B cell (primary cell): Measurements from ENCODE around the gene BRME1.

ENCODE experiments used
- EZH2 ChIP-seq: IDR thresholded peaks from 2 replicates; pipeline ENCODE4 v1.6.1; 2012; ENCODE audit warnings: borderline replicate concordance, low read depth, mild to moderate bottlenecking, moderate library complexity, low read length; ENCODE audit not compliant: insufficient read depth, poor library complexity, severe bottlenecking
- TF ChIP-seq, protein P1 (sequence below): fragments of 200-600 bp; IDR thresholded peaks from one replicate; pipeline ENCODE4 v1.8.0; 2022; ENCODE audit warnings: antibody characterized with exemption, mild to moderate bottlenecking

DNA sequence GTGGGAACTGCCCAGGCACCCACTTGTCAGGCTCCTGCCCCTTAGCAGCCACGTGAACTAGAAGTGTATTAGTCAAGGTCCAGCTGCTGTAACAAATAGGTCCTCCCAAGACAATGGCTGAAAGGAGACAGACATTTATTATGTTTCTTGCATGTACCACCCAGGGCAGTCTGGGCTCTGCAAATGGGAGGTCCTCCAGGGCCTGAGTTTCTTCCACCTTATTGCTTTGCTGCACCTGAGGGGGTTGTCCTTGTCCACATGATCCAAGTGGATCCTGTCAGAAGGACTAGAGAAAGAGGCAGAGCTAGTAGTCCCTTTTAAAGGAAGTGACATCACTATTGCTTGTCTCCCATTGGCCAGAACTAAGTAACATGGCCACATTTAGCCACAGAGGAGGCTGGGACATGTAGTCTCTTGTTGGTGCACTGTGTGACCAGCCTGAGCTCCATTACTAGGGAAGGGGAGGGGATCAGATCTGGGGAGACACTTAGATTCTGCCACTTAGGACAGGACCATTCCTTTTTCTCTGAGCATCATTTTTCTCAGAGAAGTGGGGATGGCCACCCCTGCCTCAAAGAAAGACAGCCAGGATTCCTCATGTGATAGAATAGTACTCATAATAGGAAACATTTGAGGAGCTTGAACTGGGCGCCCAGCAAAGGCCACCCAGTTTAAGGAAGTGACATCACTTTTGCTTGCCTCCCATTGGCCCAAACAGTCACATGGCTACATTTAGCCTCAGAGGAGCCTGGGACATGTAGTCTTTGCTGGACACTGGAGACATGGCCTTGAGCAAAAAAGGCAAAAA lies 15.2 kb upstream of the BRME1 start:
- TF ChIP-seq, protein P1, sequence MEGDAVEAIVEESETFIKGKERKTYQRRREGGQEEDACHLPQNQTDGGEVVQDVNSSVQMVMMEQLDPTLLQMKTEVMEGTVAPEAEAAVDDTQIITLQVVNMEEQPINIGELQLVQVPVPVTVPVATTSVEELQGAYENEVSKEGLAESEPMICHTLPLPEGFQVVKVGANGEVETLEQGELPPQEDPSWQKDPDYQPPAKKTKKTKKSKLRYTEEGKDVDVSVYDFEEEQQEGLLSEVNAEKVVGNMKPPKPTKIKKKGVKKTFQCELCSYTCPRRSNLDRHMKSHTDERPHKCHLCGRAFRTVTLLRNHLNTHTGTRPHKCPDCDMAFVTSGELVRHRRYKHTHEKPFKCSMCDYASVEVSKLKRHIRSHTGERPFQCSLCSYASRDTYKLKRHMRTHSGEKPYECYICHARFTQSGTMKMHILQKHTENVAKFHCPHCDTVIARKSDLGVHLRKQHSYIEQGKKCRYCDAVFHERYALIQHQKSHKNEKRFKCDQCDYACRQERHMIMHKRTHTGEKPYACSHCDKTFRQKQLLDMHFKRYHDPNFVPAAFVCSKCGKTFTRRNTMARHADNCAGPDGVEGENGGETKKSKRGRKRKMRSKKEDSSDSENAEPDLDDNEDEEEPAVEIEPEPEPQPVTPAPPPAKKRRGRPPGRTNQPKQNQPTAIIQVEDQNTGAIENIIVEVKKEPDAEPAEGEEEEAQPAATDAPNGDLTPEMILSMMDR, result no peak
- TF ChIP-seq EZH2, result no peak
